ENCODE data around the gene TUBGCP2. TPM values are rescaled to one million over a fixed set of nuclear protein-coding genes. Genes with fewer than 3 reads are reported as not detected.
"Not testable (repeated sequence)": the region's sequence is repeated elsewhere in the genome, so short reads cannot be mapped to it uniquely, and the experiment has no call there.

The TUBGCP2 gene
- total RNA-seq, 4 donors from 2014 or later, result 44.5 to 107 (median 57.1) TPM

DNA sequence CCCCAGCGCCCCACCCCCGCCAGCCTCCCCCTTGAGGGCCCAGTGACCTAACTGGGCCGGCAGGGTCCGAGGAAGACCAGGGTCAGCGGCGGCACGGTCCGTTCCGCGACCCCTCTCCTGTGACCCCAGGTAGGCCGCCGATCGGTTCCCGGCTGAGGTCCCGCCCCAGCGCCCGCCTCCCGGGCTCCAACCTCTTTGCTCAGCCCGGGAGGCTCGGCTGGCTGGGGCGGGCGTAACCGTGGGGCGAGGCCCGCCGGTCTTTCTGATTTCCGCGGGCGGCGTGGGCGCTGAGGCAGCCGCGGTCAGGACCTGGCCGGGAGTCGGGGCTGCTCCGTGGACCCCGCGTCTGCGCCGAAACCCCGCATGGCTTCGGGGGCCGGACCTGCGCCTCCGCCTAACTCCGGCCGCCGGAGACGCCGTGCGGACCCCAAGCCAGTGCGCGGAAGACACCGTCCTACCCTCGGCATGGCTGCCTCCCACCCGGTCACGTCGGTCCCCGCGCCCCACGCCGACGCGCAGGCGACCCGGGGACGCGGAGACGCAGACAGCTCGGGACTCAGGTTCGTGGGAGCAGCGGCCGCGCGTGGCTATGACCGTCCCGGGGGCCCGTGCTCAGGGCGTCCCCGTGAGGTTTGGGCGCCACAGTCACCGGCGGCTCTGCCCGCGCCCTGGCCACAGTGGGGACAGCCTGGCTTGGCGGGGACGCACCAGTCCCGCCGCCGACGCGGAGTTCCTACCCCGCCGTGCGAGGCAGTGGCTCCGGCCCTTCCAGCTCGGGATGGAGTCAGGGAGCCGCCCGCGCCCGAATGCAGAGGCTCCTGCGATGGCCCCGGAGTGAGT lies 72.1 kb downstream of the TUBGCP2 start:
- DNase-seq (ENCODE audit: low spot score in 2 of 2), result no peak
- H3K4me1 ChIP-seq, result peaks cover 40% of the 10 kb centered on the region
- peaks cover 99% of the 10 kb centered on the region for H3K27me3 ChIP-seq
- no CpG with 5 or more reads among the region's 103 CpGs for WGBS
- no peak overlapping the region for H3K27ac ChIP-seq
- H3K36me3 ChIP-seq, result no peaks in the 10 kb centered on the region
- peak overlapping the region; percentile 37 for H3K4me3 ChIP-seq
- TF ChIP-seq EP300 (IDR thresholded peaks at IDR 0.05), result no peak
- TF ChIP-seq, protein P1, sequence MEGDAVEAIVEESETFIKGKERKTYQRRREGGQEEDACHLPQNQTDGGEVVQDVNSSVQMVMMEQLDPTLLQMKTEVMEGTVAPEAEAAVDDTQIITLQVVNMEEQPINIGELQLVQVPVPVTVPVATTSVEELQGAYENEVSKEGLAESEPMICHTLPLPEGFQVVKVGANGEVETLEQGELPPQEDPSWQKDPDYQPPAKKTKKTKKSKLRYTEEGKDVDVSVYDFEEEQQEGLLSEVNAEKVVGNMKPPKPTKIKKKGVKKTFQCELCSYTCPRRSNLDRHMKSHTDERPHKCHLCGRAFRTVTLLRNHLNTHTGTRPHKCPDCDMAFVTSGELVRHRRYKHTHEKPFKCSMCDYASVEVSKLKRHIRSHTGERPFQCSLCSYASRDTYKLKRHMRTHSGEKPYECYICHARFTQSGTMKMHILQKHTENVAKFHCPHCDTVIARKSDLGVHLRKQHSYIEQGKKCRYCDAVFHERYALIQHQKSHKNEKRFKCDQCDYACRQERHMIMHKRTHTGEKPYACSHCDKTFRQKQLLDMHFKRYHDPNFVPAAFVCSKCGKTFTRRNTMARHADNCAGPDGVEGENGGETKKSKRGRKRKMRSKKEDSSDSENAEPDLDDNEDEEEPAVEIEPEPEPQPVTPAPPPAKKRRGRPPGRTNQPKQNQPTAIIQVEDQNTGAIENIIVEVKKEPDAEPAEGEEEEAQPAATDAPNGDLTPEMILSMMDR (IDR thresholded peaks at IDR 0.05), result no peak
- TF ChIP-seq POLR2A (IDR thresholded peaks at IDR 0.05), result no peak
- TF ChIP-seq POLR2AphosphoS5 (IDR thresholded peaks at IDR 0.05), result no peak
- H3K9me3 ChIP-seq, result no peaks in the 10 kb centered on the region

DNA sequence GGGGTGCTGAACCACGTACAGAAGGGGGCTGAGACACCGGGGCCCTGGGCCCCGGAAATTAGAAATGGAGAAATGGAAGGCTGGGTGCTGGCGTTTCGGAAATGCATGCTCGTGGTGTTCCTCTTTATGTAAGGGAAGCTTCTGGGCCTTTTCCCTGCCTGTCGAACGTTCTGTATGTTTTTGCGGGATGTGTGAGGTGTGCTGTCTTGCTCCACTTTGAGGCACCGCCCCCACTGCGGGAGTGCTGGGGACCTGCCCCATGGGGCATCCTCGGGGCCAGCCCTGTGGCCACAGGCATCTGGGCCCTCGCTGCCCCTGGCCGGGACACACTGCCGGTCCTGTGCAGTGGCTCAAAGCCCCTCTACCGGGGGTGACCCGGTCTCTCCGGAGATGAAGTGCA lies 72.7 kb downstream of the TUBGCP2 start:
- 1% methylated on average over 9 of the region's 18 CpGs for WGBS
- TF ChIP-seq, protein P1 (IDR thresholded peaks at IDR 0.05), result no peak
- TF ChIP-seq POLR2A (IDR thresholded peaks at IDR 0.05) (no peak), EP300 (IDR thresholded peaks at IDR 0.05) (no peak), POLR2AphosphoS5 (IDR thresholded peaks at IDR 0.05) (no peak)
- Histone ChIP-seq H3K4me3 (peak overlapping the region; percentile 37), H3K4me1 (peaks cover 33% of the 10 kb centered on the region), H3K27ac (no peak overlapping the region), H3K36me3 (no peaks in the 10 kb centered on the region), H3K9me3 (no peaks in the 10 kb centered on the region), H3K27me3 (peaks cover 99% of the 10 kb centered on the region)
- DNase-seq (ENCODE audit: low spot score in 2 of 2), result no peak

DNA sequence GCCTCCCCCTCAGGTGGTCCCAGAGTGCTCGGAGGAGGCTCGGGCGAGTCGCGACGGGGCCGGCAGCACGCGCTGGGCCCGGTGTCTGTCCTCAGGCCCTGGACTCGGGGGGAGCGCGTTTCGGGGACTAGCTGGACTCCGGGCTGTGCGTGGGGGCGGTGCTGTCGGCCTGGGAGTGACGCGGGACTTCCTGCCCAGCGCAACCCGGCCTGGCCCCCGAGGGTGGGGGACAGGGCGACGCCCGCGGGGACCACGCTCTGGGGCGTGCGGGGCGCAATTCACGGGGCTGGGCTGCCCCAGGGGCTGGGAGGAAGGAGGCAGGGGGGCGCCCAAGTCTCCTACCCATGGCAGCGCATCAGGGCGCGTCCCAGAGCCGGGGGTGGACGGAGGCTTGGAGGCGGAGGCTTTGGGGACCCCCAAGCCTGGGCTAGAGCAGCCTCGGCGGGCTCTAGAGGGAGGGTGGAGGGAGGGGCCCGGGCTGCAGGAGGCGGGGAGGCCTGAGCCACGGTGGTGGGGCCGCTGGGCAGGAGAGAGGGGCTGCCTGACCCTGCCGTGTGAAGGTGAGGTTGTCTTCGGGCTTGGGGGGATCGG lies 73.3 kb downstream of the TUBGCP2 start:
- no peak for DNase-seq (ENCODE audit: low spot score in 2 of 2)
- TF ChIP-seq POLR2AphosphoS5 (IDR thresholded peaks at IDR 0.05) (no peak), POLR2A (IDR thresholded peaks at IDR 0.05) (no peak), EP300 (IDR thresholded peaks at IDR 0.05) (no peak)
- TF ChIP-seq, protein P1 (IDR thresholded peaks at IDR 0.05), result no peak
- Histone ChIP-seq H3K4me1 (peaks cover 39% of the 10 kb centered on the region), H3K27me3 (peaks cover 99% of the 10 kb centered on the region), H3K36me3 (no peaks in the 10 kb centered on the region), H3K4me3 (peak overlapping the region; percentile 37), H3K9me3 (no peaks in the 10 kb centered on the region), H3K27ac (no peak overlapping the region)
- 0% methylated on average over 11 of the region's 48 CpGs for WGBS

- peaks cover 100% of the 10 kb centered on the region for H3K27me3 ChIP-seq
- peaks cover 44% of the 10 kb centered on the region for H3K4me1 ChIP-seq
- DNase-seq (ENCODE audit: low spot score in 2 of 2); H3K27ac ChIP-seq; H3K9me3 ChIP-seq; H3K36me3 ChIP-seq; H3K4me3 ChIP-seq: not testable (repeated sequence)
- WGBS, result 58% methylated on average over 9 of the region's 10 CpGs
Observed at GRCh38 chr10:133234796-133235195, 73.9 kb downstream of the TUBGCP2 start.

DNA sequence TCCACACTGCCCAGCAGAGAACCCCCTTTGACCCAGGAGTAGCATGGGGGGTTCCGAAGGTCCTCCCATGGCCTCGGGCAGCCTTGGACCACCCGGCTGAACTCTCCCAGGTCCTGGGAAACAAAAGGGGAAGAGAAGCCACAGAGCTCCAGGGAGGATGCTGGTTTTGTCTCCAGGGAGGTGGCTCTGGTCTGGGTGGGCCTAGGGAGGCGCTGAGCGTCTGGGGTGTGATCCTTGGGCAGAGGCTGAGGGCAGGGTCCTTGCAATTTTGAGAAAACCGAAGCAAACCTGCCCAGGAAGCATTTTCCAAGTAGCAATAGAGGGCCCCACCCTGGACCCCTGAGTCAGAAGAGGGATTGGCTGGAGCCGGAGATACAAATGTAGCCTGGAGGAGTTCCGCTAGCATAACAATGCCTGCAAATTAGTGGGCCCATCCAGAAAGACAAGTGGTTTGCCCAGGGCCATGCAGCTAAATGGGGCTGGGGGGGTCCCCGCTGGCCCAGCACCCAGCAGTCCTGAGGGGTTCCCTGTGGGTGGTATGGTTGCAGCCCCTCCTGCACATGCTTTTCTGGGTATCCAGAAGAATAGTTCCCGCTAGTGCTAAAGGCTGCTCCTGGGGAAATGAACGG lies 76.6 kb downstream of the TUBGCP2 start:
- TF ChIP-seq, protein P1 (IDR thresholded peaks at IDR 0.05), result no peak
- TF ChIP-seq POLR2AphosphoS5 (IDR thresholded peaks at IDR 0.05) (no peak), EP300 (IDR thresholded peaks at IDR 0.05) (no peak), POLR2A (IDR thresholded peaks at IDR 0.05) (no peak)
- Histone ChIP-seq H3K27ac (no peak overlapping the region), H3K4me1 (peaks cover 36% of the 10 kb centered on the region), H3K36me3 (no peaks in the 10 kb centered on the region), H3K4me3 (no peak overlapping the region), H3K9me3 (no peaks in the 10 kb centered on the region), H3K27me3 (peaks cover 100% of the 10 kb centered on the region)
- DNase-seq (ENCODE audit: low spot score in 2 of 2), result no peak
- WGBS, result 46% methylated on average over 8 of the region's 11 CpGs

Measured in suprapubic skin (tissue), 4 donors.